Parathyroid adenoma (tissue), 2 donors: ENCODE measurements around the gene NAE1.

Source experiments
- H2AFZ ChIP-seq: fragments of 300-600 bp; sonication (generic); one replicate; pipeline ENCODE4 v1.7.0; 2017; ENCODE audit warnings: antibody characterized with exemption, mild to moderate bottlenecking
- H3K27ac ChIP-seq: fragments of 300-600 bp; sonication (generic); one replicate; pipeline ENCODE4 v1.7.0; 2017
- H3K27me3 ChIP-seq: fragments of 300-600 bp; sonication (generic); one replicate; pipeline ENCODE4 v1.7.0; 2017; ENCODE audit warnings: low read length; ENCODE audit not compliant: control insufficient read depth, insufficient read depth
- H3K36me3 ChIP-seq: fragments of 300-600 bp; sonication (generic); one replicate; pipeline ENCODE4 v1.7.0; 2017; ENCODE audit warnings: low read length; ENCODE audit not compliant: control insufficient read depth, insufficient read depth
- H3K4me1 ChIP-seq: fragments of 300-600 bp; sonication (generic); one replicate; pipeline ENCODE4 v1.7.0; 2017; ENCODE audit warnings: control low read depth
- H3K4me2 ChIP-seq: fragments of 300-600 bp; sonication (generic); one replicate; pipeline ENCODE4 v1.7.0; 2017; ENCODE audit warnings: low read length
- H3K4me3 ChIP-seq: fragments of 300-600 bp; sonication (generic); one replicate; pipeline ENCODE4 v1.7.0; 2017; ENCODE audit warnings: low read depth, low read length
- H3K79me2 ChIP-seq: fragments of 300-600 bp; sonication (generic); one replicate; pipeline ENCODE4 v1.7.0; 2017; ENCODE audit warnings: control low read depth
- H3K9ac ChIP-seq: fragments of 300-600 bp; sonication (generic); one replicate; pipeline ENCODE4 v1.7.0; 2017; ENCODE audit warnings: mild to moderate bottlenecking
- H3K9me3 ChIP-seq: fragments of 300-600 bp; sonication (generic); one replicate; pipeline ENCODE4 v1.7.0; 2017; ENCODE audit warnings: low read length; ENCODE audit not compliant: control insufficient read depth
- TF ChIP-seq, protein P1 (sequence below): fragments of 300-600 bp; sonication (generic); IDR thresholded peaks from one replicate; pipeline ENCODE4 v1.7.0; 2017; ENCODE audit warnings: antibody characterized with exemption, mild to moderate bottlenecking
- donor health status: primary hyperparathyroidism.

The NAE1 gene

DNA sequence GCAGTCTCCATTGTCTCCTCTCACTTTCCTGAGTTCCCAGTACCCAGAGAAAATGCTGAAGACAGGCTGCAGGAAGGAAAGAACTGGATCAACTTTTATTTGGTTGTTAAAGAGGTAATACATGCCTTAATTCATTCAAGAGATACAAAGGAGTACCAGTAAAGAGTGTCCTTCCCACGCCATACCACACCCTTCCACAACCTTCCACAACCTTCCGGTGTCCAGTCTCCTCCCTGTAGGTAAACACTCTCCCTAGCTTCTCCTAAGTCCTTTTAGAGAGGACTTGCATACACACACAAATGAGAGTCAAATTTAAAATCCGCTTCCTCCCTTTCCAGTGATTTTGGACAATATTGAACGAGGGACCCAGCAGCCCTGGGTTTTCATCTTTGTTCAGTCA lies 10.6 kb upstream of the NAE1 start:
- H3K27ac ChIP-seq = no peak overlapping the region
- no peak overlapping the region for H3K4me3 ChIP-seq
- H3K9ac ChIP-seq = no peak overlapping the region
- H3K79me2 ChIP-seq = no peaks in the 10 kb centered on the region
- no peaks in the 10 kb centered on the region for H3K9me3 ChIP-seq
- H3K4me2 ChIP-seq = no peak overlapping the region
- TF ChIP-seq, protein P1, sequence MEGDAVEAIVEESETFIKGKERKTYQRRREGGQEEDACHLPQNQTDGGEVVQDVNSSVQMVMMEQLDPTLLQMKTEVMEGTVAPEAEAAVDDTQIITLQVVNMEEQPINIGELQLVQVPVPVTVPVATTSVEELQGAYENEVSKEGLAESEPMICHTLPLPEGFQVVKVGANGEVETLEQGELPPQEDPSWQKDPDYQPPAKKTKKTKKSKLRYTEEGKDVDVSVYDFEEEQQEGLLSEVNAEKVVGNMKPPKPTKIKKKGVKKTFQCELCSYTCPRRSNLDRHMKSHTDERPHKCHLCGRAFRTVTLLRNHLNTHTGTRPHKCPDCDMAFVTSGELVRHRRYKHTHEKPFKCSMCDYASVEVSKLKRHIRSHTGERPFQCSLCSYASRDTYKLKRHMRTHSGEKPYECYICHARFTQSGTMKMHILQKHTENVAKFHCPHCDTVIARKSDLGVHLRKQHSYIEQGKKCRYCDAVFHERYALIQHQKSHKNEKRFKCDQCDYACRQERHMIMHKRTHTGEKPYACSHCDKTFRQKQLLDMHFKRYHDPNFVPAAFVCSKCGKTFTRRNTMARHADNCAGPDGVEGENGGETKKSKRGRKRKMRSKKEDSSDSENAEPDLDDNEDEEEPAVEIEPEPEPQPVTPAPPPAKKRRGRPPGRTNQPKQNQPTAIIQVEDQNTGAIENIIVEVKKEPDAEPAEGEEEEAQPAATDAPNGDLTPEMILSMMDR = no peak
- no peaks in the 10 kb centered on the region for H3K27me3 ChIP-seq
- no peaks in the 10 kb centered on the region for H3K36me3 ChIP-seq
- no peaks in the 10 kb centered on the region for H3K4me1 ChIP-seq
- H2AFZ ChIP-seq = no peak overlapping the region

DNA sequence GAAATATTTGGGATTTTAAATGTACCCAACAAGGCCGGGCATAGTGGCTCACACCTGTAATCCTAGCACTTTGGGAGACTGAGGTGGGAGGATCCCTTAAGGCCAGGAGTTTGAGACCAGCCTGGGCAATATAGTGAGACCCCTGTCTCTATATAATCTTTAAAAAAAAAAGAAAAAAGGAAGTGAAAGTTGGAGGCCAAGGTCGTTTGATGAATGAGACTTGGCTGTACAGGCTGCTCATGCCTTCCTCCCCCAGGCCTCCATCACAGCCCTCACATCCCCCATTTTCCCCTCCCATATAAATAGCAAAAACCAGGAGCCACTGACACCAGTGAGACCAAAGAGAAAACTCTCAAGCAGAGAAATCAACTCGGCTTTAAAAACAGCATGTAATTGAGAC lies 10.1 kb upstream of the NAE1 start:
- H3K4me1 ChIP-seq = no peaks in the 10 kb centered on the region
- H2AFZ ChIP-seq = no peak overlapping the region
- no peaks in the 10 kb centered on the region for H3K79me2 ChIP-seq
- H3K4me2 ChIP-seq = no peak overlapping the region
- H3K36me3 ChIP-seq = no peaks in the 10 kb centered on the region
- no peak overlapping the region for H3K4me3 ChIP-seq
- H3K9me3 ChIP-seq = no peaks in the 10 kb centered on the region
- no peak overlapping the region for H3K9ac ChIP-seq
- TF ChIP-seq, protein P1 = no peak
- no peaks in the 10 kb centered on the region for H3K27me3 ChIP-seq
- H3K27ac ChIP-seq = no peak overlapping the region

DNA sequence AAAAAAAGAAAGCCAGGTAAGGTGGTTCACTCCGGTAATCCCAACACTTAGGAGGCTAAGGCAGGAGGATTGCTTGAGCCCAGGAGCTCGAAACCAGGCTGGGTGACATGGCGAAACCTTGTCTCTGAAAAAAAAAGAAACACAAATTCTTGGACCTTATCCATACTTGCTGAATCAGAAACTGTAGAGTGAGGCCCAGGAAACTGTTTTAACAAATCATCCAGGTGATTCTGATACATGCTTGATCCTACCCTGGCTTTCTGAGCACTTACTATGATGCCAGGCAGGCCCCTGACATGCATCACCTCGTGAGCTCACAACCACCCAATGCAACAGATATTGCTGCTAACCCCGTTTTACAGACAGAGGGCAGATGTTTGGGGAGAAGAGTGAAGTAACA lies 4.0 kb upstream of the NAE1 start:
- H3K9ac ChIP-seq = no peak overlapping the region
- H3K4me2 ChIP-seq = no peak overlapping the region
- peaks cover 3% of the 10 kb centered on the region for H3K79me2 ChIP-seq
- TF ChIP-seq, protein P1 = no peak
- H3K36me3 ChIP-seq = no peaks in the 10 kb centered on the region
- no peak overlapping the region for H2AFZ ChIP-seq
- H3K27ac ChIP-seq = no peak overlapping the region
- no peak overlapping the region for H3K4me3 ChIP-seq
- H3K9me3 ChIP-seq = no peaks in the 10 kb centered on the region
- H3K27me3 ChIP-seq = no peaks in the 10 kb centered on the region
- H3K4me1 ChIP-seq = peaks cover 3% of the 10 kb centered on the region

DNA sequence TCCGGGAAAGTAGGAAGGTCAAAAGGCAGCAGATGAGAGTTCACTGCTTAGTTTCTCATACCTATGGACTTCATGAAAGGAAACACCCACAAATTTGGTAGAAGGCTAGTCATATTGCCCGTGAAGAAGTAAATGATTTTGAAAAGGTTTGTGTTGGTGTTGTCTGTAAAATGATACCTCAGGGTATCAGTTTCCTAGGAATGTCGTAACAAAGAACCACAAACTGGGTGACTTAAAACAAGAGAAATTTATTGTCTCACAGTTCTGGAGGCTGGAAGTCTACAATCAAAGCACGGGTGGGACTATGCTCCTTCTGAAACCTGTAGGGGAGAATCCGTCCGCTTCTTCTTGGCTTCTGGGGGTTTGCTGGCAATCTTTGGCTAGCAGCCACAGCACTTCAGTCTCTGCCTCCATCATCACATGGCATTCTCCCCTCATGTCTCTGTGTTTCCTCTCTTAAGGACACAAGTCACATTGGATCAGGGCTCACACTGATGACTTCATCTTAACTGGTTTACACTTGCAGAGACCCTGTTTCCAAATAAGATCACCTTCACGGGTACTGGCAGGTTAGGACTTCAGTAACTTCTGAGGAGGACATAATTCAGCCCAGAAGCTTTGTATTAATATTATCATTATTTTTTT lies 2.0 kb upstream of the NAE1 start:
- no peak overlapping the region for H3K4me3 ChIP-seq
- no peaks in the 10 kb centered on the region for H3K36me3 ChIP-seq
- H2AFZ ChIP-seq = peak overlapping the region; percentile 69
- peaks cover 20% of the 10 kb centered on the region for H3K79me2 ChIP-seq
- H3K4me2 ChIP-seq = no peak overlapping the region
- no peak overlapping the region for H3K27ac ChIP-seq
- TF ChIP-seq, protein P1 = no peak
- no peak overlapping the region for H3K9ac ChIP-seq
- H3K27me3 ChIP-seq = no peaks in the 10 kb centered on the region
- H3K4me1 ChIP-seq = peaks cover 14% of the 10 kb centered on the region
- no peaks in the 10 kb centered on the region for H3K9me3 ChIP-seq

DNA sequence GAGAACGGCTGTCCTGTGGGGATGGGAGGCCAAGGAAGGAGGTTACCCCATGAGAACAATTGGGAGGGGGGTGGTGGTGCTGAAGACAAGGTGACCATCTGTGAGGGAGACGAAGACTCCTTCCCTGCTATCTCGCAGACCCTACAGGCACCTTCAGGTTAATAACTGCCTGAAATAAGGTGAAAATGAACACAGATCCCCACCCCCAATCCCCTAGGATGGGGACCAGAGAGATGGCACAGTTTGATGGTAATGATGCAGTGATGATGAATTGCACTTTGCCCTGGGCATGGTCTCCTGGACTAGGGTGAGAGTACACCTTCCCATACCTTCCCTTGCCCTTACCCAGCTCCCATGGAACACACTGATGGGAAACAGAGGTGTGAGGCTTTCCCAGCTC lies 1.4 kb upstream of the NAE1 start:
- H2AFZ ChIP-seq = peak overlapping the region; percentile 69
- no peak overlapping the region for H3K9ac ChIP-seq
- H3K9me3 ChIP-seq = no peaks in the 10 kb centered on the region
- no peak overlapping the region for H3K4me2 ChIP-seq
- no peaks in the 10 kb centered on the region for H3K27me3 ChIP-seq
- no peak overlapping the region for H3K27ac ChIP-seq
- H3K4me3 ChIP-seq = no peak overlapping the region
- H3K79me2 ChIP-seq = peaks cover 20% of the 10 kb centered on the region
- TF ChIP-seq, protein P1 = no peak
- H3K4me1 ChIP-seq = peaks cover 14% of the 10 kb centered on the region
- H3K36me3 ChIP-seq = no peaks in the 10 kb centered on the region
